ENCODE measurements around the gene GDPD1. TPM values are rescaled to one million over a fixed set of nuclear protein-coding genes. Genes with fewer than 3 reads are reported as not detected.
"Not testable (repeated sequence)": the region's sequence is repeated elsewhere in the genome, so short reads cannot be mapped to it uniquely, and the experiment has no call there.

Gene GDPD1
- total RNA-seq: 1 to 10 TPM; 2.9 to 3.5 TPM

DNA sequence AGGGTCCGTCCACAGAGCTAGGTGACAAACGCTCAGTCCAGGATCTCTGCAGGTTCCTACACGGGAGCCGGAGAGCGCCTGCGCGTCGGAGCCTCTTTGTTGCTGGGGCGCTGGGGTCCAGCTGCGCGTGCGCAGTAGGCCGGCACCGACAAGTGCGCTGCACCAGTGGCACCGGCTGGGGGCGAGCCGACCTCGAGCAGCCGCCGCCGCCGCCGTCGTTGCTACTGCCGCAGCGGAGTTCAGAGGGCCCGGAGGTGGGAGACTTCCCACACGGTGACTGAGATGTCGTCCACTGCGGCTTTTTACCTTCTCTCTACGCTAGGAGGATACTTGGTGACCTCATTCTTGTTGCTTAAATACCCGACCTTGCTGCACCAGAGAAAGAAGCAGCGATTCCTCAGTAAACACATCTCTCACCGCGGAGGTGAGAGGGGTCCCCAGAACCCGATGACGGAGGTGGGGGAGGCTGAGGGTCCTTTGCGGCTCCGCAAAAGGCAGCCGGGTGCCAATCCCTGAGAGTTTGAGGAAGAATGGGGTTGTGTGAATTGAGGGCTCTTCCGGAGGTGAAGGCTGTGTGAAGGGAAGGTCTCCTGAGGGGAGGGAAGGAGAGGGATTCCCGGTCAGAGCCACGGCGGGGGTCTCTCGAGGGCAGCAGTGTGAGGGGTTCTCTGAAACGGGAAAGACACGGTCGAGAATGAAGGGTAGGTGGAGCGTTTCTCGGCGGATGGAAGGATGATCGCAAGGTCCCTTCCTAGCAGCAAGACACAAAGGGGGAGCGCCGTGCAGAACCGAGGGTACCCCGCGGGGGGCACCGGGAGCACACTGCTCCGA lies at the start of gene GDPD1:
Gene GDPD1 (plus strand): TSS at position 184 of the 831 bp plus-strand sequence. CDS start 99 bp downstream, at position 283.
- Mint-ChIP-seq H3K4me3 (peak within 1 kb of the TSS; percentile 100), H3K9me3 (no peaks in the 10 kb centered on the region), H3K36me3 (peaks cover 4% of the 10 kb centered on the region), H3K4me1 (ENCODE audit: low read depth) (peaks cover 13% of the 10 kb centered on the region), H3K27me3 (no peaks in the 10 kb centered on the region), H3K27ac (peak within 1 kb of the TSS; percentile 80)
- peak; percentile 98 for DNase-seq
- POLR2A ChIA-PET: interaction anchor here (0.5 to 1.3 kb wide), 5 partner anchors 10 to 589 kb away, joined by 3 to 9 read pairs (median 3); partner anchors contain the start of genes PRR11, SKA2 and SMG8
- intact Hi-C loops (cut with micrococcal nuclease): loop anchor here (1.0 to 5.0 kb wide), 4 partner anchors 10 to 220 kb away; partner anchors contain the start of genes PRR11, SKA2, SMG8 and TRIM37
- CTCF ChIA-PET: interaction anchor here (0.6 to 1.6 kb wide), 9 partner anchors 10 to 477 kb away, joined by 3 to 28 read pairs (median 3); partner anchors contain the start of gene SMG8

DNA sequence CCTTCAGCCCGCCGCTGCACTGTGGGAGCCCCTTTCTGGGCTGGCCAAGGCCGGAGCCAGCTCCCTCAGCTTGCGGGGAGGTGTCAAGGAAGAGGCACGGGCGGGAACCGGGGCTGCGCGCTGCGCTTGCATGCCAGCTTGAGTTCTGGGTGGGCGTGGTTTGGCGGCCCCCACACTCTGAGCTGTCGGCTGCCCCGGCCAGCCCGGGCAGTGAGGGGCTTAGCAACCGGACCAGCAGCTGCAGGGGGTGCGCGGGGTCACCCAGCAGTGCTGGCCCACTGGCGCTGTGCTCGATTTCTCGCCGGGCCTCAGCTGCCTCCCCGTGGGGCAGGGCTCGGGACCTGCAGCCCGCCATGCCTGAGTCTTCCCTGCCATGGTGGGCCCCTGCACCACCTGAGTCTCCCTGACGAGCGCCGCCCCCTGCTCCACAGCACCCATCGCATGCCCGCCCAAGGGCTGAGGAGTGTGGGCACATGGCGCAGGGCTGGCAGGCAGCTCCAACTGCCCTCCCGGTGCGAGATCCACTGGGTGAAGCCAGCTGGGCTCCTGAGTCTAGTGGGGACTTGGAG lies 47.8 kb upstream of the GDPD1 start:
- POLR2A ChIA-PET: no interaction called here
- Mint-ChIP-seq H3K27ac (no peak overlapping the region), H3K4me3 (no peak overlapping the region), H3K4me1 (ENCODE audit: low read depth) (peaks cover 4% of the 10 kb centered on the region), H3K36me3 (peaks cover 14% of the 10 kb centered on the region), H3K9me3 (peaks cover 2% of the 10 kb centered on the region), H3K27me3 (no peaks in the 10 kb centered on the region)
- intact Hi-C loops (cut with micrococcal nuclease): no loop called here
- DNase-seq: no peak
- CTCF ChIA-PET: interaction anchor here (0.7 to 1.1 kb wide), 2 partner anchors 48 to 349 kb away, joined by 3 to 4 read pairs; partner anchors contain the start of gene GDPD1

DNA sequence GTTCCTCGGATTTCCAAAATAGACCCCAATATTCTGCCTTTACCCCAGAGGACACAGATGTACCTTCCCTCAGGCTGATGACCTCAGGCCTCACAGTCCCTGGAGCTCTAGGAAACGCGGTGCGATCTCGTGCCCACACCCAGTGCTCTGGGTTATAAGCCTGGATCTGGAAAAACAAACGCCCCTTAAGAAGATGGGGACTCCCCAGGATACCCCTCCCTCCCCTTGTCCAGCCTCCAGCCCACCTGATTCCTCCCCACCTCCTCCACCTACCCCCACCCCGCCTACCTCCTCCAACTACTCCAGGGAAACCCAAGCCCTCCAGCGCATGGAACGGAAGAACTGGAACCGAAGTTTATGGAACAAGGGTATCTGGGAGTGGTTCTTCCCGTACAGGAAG lies 45.6 kb upstream of the GDPD1 start:
- Mint-ChIP-seq H3K4me3 (no peak overlapping the region), H3K36me3 (peaks cover 14% of the 10 kb centered on the region), H3K4me1 (ENCODE audit: low read depth) (no peaks in the 10 kb centered on the region), H3K27me3 (no peaks in the 10 kb centered on the region), H3K27ac (no peak overlapping the region), H3K9me3 (peaks cover 2% of the 10 kb centered on the region)
- ChIA-PET POLR2A (no interaction called here), CTCF (no interaction called here)
- intact Hi-C loops (cut with micrococcal nuclease): no loop called here
- no peak for DNase-seq

DNA sequence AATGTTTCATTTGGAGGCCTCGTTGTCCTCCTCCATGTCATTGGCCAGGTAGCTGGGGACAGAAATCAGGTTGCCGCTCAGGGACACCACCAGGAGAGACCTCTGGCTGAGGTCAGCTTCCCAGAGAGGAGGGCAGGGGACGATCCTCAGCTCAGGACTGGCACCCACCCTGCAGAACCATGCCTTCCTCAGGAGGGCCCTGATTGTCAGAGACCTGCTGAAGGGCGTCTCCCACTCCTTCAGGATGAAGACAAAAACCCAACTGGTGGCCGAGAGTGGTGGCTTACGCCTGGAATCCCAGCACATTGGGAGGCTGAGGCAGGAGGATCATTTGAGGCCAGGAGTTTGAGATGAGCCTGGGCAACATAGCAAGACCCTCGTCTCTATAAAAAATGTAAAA lies 45.2 kb upstream of the GDPD1 start:
- Mint-ChIP-seq H3K9me3 (peaks cover 2% of the 10 kb centered on the region), H3K27ac (no peak overlapping the region), H3K4me3 (no peak overlapping the region), H3K4me1 (ENCODE audit: low read depth) (no peaks in the 10 kb centered on the region), H3K36me3 (peaks cover 14% of the 10 kb centered on the region), H3K27me3 (no peaks in the 10 kb centered on the region)
- no peak for DNase-seq
- ChIA-PET CTCF (no interaction called here), POLR2A (no interaction called here)
- intact Hi-C loops (cut with micrococcal nuclease): no loop called here

DNA sequence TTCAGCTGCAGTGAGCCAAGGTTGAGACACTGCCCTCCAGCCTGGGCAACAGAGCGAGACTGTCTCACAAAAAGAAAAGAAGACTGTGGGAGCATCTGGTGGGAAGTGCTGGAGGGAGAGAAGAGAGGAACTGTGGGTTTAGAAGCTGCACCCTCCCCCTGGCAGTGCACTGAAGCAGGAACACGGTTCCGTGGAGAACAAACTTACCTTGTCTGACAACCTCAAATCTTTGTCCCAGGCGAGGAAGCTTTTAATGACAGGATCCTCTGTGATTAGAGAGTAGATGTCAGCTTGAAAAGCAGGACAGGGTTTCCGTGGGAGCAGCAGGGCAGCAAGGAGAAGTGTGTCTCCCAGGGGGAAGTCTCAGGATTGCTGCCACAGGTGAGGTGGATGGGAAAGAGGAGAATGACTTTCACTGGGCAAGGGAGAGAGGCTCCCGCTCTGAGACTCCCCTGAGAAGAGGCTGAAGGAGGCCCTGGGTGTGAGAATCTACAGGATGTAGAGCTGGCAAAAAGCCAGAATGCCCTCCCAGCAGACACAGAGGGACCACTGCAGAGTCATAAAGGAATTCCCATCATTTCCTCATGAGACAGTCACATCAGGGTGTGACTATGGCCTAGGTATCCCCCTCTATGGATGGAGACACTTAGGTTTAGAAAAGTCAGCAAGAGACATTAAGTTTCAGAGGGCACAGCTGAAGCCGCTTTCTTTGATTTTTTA lies 41.9 kb upstream of the GDPD1 start:
- no peaks in the 10 kb centered on the region for H3K27me3 Mint-ChIP-seq
- intact Hi-C loops (cut with micrococcal nuclease): no loop called here
- H3K27ac Mint-ChIP-seq: no peak overlapping the region
- H3K4me1 Mint-ChIP-seq (ENCODE audit: low read depth): no peaks in the 10 kb centered on the region
- ChIA-PET CTCF (interaction anchor here (0.9 to 1.4 kb wide), 2 partner anchors 12 to 16 kb away, joined by 3 read pairs; no protein-coding TSS in a partner anchor), POLR2A (interaction anchor here (0.8 kb wide), 1 partner anchor 24 kb away, joined by 3 read pairs; the partner anchor contains the start of gene SKA2)
- H3K9me3 Mint-ChIP-seq: no peaks in the 10 kb centered on the region
- H3K4me3 Mint-ChIP-seq: no peak overlapping the region
- DNase-seq: no peak
- peaks cover 3% of the 10 kb centered on the region for H3K36me3 Mint-ChIP-seq

DNA sequence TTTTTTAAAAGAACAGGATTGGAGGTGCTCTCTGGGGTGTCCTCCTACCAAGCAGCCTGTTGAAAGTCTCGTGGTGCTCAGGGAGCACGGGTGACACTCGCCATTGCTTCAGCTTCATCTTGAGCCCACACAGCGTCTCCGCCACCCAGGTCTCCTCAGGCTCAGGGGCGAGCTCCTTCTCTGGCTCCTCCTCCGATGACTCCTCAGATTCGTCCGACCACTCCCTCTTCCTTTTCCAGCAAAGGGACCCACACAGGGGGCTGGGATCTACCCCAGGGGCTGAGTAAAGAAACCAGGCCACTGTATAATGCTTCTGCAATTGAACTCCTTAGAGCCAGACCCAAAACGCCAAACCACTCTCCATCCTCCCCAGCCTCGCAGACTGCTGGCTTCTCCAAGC lies 40.7 kb upstream of the GDPD1 start:
- intact Hi-C loops (cut with micrococcal nuclease): not testable (repeated sequence)
- POLR2A ChIA-PET: interaction anchor here (0.8 kb wide), 1 partner anchor 25 kb away, joined by 3 read pairs; the partner anchor contains the start of gene SKA2

DNA sequence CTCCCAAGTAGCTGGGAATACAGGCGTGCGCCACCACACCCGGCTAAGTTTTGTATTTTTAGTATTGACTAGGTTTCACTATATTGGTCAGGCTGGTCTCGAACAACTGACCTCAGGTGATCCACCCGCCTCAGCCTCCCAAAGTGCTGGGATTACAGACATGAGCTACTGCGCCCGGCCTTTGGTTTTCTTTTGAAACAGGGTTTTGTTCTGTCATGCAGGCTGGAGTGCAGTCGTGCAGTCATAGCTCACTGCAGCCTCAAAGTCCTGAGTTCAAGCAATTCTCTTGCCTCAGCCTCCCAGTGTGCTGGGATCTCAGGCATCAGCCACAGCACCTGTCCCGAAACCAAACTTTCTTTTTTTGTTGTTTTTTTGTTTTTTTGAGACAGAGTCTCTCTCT lies 39.7 kb upstream of the GDPD1 start:
- no peaks in the 10 kb centered on the region for H3K27me3 Mint-ChIP-seq
- intact Hi-C loops (cut with micrococcal nuclease): no loop called here
- H3K36me3 Mint-ChIP-seq: peaks cover 2% of the 10 kb centered on the region
- H3K27ac Mint-ChIP-seq: no peak overlapping the region
- POLR2A ChIA-PET: no interaction called here
- no peaks in the 10 kb centered on the region for H3K9me3 Mint-ChIP-seq
- DNase-seq: no peak
- H3K4me1 Mint-ChIP-seq (ENCODE audit: low read depth): no peaks in the 10 kb centered on the region
- CTCF ChIA-PET: no interaction called here
- H3K4me3 Mint-ChIP-seq: no peak overlapping the region

More for the DNA sequence above, 40.7 kb upstream of the GDPD1 start:
- CTCF ChIA-PET: interaction anchor here (0.9 to 1.4 kb wide), 2 partner anchors 13 to 17 kb away, joined by 3 read pairs; no protein-coding TSS in a partner anchor
- H3K9me3 Mint-ChIP-seq; H3K4me3 Mint-ChIP-seq; H3K27ac Mint-ChIP-seq; H3K36me3 Mint-ChIP-seq; H3K27me3 Mint-ChIP-seq; DNase-seq; H3K4me1 Mint-ChIP-seq (ENCODE audit: low read depth): not testable (repeated sequence)

DNA sequence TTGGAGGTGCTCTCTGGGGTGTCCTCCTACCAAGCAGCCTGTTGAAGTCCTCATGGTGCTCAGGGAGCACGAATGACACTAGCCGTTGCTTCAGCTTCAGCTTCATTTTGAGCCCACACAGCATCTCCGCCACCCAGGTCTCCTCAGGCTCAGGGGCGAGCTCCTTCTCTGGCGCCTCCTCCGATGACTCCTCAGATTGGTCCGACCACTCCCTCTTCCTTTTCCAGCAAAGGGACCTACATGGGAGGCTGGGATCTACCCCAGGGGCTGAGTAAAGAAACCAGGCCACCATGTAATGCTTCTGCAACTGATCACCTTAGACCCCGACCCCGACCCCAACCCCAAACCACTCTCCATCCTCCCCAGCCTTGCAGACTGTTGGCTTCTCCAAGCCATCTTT lies 38.8 kb upstream of the GDPD1 start:
- H3K36me3 Mint-ChIP-seq: peaks cover 7% of the 10 kb centered on the region
- H3K4me1 Mint-ChIP-seq (ENCODE audit: low read depth): no peaks in the 10 kb centered on the region

DNA sequence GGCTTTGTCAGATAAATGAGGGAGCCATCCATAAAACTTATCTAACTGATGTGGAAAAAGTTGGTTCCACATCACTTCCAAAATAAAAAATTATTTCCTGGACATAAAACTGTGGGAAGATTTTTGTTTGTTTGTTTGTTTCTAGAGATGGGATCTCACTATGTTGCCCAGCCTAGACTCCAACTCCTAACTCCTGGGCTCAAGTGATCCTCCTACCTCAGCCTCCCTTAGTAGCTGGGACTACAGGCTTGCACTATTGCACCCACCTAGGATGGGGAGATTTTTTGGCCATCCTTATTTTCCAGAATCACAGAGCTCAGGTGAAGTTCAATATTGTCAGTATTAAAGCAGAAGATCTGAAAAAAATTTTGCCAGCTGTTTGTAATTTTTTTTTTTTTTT lies 34.3 kb upstream of the GDPD1 start:
- H3K4me3 Mint-ChIP-seq: no peak overlapping the region
- POLR2A ChIA-PET: no interaction called here
- no peaks in the 10 kb centered on the region for H3K27me3 Mint-ChIP-seq
- DNase-seq: no peak
- intact Hi-C loops (cut with micrococcal nuclease): no loop called here
- no peaks in the 10 kb centered on the region for H3K9me3 Mint-ChIP-seq
- peaks cover 10% of the 10 kb centered on the region for H3K36me3 Mint-ChIP-seq
- no peaks in the 10 kb centered on the region for H3K4me1 Mint-ChIP-seq (ENCODE audit: low read depth)
- CTCF ChIA-PET: no interaction called here
- H3K27ac Mint-ChIP-seq: no peak overlapping the region

More for the DNA sequence above, 38.8 kb upstream of the GDPD1 start:
- intact Hi-C loops (cut with micrococcal nuclease): no loop called here
- DNase-seq: no peak
- Mint-ChIP-seq H3K4me3 (no peak overlapping the region), H3K27ac (no peak overlapping the region), H3K9me3 (no peaks in the 10 kb centered on the region), H3K27me3 (no peaks in the 10 kb centered on the region)
- ChIA-PET POLR2A (no interaction called here), CTCF (no interaction called here)

DNA sequence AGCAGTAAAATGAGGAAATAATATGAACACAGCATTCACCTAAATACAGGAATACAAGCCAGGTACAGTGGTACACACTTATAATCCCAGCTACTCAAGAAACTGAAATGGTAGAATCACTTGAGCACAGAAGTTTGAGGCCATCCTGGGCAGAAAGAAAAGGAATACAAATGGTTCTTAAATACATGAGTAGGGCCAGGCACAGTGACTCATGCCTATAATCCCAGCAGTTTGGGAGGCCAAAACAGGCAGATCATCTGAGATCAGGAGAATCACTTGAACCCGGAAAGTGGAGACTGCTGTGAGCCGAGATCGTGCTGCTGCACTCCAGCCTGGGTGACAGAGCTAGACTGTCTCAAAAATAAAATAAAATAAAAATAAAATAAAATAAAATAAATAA lies 33.5 kb upstream of the GDPD1 start:
- ChIA-PET CTCF (no interaction called here), POLR2A (no interaction called here)
- peaks cover 13% of the 10 kb centered on the region for H3K36me3 Mint-ChIP-seq
- no peak overlapping the region for H3K27ac Mint-ChIP-seq
- H3K9me3 Mint-ChIP-seq: no peaks in the 10 kb centered on the region
- no peak for DNase-seq
- H3K27me3 Mint-ChIP-seq: no peaks in the 10 kb centered on the region
- no peak overlapping the region for H3K4me3 Mint-ChIP-seq
- intact Hi-C loops (cut with micrococcal nuclease): no loop called here
- H3K4me1 Mint-ChIP-seq (ENCODE audit: low read depth): no peaks in the 10 kb centered on the region

DNA sequence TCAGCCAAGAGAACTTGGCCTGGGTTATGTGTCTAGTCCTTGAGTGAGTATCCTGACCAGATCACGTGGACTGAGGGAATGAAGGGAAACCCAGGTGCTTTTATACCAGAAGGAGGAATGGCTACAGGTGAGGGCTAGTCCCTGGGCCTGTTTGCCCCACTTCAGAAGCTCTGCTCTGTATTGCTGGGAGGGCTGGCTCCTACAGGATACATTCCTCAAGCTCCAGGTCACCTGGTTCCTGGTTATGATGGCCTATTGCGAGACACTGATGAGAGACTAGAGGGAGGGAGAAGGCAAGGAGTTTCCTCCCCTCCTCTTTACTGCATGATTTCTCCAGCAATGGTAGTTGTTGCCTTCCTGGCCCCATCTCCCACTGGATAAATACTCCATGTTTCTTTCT lies 29.5 kb upstream of the GDPD1 start:
- Mint-ChIP-seq H3K4me3 (no peak overlapping the region), H3K27me3 (no peaks in the 10 kb centered on the region), H3K27ac (no peak overlapping the region), H3K9me3 (no peaks in the 10 kb centered on the region), H3K36me3 (peaks cover 17% of the 10 kb centered on the region), H3K4me1 (ENCODE audit: low read depth) (no peaks in the 10 kb centered on the region)
- ChIA-PET POLR2A (no interaction called here), CTCF (no interaction called here)
- DNase-seq: no peak
- intact Hi-C loops (cut with micrococcal nuclease): no loop called here

DNA sequence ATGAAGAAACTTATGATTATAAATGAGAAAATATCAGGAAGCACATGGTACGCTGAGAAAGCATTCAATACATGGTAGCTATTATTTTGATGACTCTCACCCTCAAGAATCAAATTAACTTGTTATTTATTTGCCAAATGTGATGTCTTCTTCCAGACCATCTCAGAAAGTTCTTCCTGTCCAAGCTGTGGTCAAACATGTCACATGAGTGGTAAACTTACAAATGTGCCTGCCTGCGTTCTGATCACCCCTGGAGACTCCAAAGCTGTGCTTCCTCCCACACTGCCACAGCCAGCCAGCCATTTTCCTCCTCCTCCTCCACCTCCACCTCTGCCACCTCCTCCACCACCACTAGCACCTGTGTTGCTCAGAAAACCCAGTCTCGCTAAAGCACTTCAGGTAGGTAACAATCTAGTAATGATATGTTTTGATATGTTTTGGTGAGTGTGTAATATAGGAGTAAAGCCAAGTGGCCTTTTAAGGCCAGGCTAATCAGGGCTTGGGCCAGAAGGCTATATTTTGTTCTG lies 26.9 kb upstream of the GDPD1 start:
- H3K4me3 Mint-ChIP-seq: no peak overlapping the region
- no peaks in the 10 kb centered on the region for H3K27me3 Mint-ChIP-seq
- H3K36me3 Mint-ChIP-seq: peaks cover 15% of the 10 kb centered on the region
- ChIA-PET CTCF (no interaction called here), POLR2A (no interaction called here)
- H3K9me3 Mint-ChIP-seq: no peaks in the 10 kb centered on the region
- no peak for DNase-seq
- intact Hi-C loops (cut with micrococcal nuclease): no loop called here
- no peak overlapping the region for H3K27ac Mint-ChIP-seq
- H3K4me1 Mint-ChIP-seq (ENCODE audit: low read depth): no peaks in the 10 kb centered on the region

All from activated CD4-positive, alpha-beta memory T cell treated with anti-CD3 and anti-CD28 coated beads for 36 hours (primary cell).